ENCODE measurements around the gene SYPL1.

Gene SYPL1

DNA sequence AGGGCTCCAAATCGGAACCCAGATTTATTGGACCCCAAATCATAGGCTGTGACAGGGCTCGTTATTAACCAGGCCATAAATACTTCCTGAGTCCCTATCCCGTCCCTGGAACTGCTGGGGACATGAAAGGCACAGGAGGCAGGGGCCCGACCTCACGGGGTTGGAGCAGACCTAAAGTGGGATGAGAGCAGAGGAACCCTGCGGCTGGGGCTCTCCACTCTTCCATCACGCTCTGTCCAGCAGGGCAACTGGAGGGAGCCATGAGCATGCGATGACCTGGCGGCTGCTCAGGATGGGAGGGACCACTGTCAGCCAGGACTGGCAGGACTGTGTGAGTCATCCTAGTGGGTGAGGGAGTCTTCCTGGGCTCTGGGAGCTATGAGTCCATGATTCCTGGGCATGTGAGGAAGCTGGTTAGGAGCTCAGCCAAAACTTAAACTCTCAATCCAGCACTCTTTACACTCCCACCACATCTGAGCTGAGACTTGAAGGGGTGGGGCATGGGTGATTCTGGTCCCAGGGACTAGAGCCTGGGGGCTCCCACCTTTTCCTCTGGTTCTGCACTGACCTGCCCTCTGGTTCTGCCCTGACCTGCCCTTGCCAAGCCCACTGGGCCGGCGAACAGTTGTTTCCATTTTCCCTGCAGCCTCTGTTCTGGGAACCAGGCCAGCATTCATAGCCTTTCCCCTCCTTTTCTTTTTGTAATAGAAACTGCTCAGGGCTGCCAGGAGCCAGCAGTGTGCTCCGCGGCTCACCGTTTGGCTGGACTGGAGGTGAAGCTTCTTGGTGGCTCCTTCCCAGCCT is 47.1 kb downstream of the SYPL1 start:
- DNase-seq = no peak

DNA sequence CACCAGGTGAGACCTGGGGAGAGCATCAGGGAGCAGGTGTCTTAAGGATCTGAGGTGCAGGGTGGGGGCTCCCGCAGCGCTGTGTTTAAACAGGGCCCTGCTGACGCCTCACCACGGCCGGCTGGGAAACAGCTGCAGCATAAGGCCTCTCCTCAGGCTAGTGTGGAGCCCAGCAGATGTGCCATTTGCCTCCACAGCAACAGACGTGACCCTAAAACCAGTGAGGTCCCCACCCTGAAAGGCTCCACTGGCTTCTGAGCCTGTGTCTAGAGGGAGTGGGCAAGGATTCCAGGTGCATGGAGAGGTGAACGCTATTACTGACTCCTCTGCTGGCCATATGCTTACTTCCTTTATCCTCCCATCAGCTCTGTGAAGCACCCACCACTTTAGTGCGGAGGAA is 47.8 kb downstream of the SYPL1 start:
- DNase-seq = no peak

DNA sequence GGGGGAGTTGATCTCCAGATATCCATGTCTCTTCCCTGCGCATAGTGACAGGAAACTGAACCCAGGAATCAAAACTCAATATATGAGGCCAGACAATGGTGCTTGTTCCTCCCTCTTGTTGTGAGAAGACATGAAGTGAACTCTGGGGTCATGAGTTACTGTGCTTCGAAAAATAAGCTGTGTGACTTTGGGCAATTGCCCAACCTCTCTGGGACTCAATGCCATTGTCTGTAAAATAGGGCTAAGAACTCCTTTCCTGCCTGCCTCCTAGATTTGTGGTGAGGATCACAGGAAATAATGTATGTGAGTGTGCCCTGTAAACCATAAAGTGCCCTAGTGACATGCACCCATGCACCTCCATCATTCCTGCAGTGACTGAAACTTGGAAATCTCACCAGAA is 48.4 kb downstream of the SYPL1 start:
- no peak for DNase-seq

DNA sequence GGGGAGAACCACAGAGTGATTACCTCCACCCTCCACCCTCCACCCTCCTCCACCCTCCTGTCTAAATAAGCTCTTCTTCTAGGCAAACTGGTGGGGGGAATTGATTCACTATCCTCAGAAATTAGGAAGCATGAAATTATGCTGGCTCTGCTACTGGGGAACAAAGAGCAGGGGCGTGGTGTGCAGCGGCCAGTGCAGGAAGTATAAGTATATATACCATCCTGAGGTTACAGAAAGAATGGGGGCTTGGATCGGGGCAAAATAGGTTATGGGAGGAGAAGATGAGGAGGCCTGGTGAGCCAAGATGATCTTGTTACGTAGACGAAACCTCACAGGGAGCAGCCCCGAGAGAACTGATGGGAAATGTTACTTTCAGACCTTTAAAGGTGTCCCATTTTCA is 49.1 kb downstream of the SYPL1 start:
- no peak for DNase-seq

DNA sequence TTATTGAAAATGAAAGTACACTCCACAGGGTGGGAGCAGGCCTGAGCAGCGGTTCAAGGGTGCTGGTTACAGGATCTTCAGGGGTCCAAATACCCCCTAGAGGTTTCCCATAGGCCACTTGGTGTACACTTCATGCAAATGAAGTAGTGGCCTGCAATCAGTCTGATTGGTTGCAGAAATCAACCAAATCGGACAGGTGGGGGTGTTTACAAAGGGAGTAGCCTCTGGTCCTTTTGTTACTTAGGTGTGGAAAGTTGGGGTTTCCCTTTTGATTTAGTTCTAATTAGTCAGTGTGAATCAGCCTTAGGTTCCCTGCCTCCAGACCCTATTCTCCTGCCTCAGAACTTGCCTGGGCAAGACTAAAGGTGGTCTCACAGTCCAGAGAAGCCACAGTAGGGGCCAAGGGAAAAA is 49.6 kb downstream of the SYPL1 start:
- DNase-seq = no peak

DNA sequence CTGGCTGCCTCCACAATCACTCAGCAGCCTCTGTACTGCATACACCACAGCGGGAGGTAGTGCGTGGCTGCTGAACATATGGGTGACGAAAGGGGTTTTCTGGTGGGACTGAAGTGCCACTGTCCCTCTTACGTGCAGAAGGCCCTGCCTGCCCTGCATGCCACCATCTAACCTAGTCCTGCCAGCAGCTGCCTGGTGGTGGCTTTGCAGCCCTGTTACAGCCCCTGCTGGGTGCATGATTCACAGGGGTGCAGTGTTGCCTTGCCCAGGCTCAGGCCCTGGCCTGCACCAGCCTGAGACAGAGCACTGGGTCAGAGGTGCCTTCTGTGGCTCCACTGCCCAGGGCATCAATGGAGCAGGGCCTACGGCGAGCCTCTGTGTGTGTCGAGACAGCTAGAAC is 50.1 kb downstream of the SYPL1 start:
- DNase-seq = no peak

DNA sequence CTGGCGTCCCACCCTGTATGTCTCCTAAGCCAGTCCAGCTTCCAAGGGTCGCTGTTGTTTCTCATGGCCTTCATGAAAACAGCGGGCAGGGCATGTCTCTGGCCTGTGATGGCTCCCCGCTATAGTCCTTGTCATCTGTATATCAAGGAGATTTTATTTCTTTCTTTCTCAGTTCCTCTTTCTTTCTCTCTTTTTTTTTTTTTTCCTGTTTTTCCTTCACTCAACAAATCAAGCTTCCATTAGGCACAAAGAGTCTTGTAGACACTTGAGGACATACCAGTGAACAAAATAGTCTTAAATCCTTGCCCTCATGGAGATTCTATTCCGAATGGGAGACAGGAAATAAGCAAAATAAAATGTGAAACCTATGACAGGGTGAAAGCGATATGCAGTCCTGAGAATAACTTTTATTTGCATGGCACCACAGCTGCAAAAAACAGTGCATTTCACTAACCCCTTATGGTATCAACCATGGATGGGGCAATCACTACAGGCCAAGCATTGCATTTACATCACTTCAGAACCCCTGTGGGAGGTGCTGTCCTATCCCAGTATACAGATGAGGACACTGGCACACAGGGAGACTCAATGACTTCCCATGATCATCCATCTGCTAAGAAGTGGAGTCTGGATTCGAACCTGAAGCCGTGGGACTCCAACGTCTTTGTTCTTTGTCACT is 50.7 kb downstream of the SYPL1 start:
- DNase-seq = no peak

DNA sequence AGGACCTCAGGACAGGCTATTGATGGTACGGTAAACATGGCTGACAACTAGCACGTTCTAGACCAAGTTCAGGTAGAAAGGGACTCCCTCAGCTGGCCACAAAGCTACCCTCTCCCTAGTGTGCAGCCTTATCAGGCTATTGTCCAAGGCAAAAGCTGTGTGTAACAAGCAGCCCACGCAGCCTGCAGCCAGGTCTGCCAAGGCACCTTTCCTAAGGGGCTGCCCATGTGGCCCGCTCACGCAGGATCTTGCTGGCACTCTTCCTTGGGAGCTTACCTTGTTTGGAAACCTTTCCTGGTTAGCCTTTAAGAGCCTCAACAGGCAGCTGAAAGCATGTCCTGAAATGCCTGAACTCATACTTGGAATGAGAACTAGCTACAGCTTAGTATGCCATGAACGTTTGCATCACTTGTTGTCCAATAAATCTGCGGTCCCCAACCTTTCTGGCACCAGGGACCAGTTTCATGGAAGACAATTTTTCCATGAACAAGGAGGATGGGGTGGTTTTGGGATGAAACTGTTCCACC is 51.7 kb downstream of the SYPL1 start:
- no peak for DNase-seq

DNA sequence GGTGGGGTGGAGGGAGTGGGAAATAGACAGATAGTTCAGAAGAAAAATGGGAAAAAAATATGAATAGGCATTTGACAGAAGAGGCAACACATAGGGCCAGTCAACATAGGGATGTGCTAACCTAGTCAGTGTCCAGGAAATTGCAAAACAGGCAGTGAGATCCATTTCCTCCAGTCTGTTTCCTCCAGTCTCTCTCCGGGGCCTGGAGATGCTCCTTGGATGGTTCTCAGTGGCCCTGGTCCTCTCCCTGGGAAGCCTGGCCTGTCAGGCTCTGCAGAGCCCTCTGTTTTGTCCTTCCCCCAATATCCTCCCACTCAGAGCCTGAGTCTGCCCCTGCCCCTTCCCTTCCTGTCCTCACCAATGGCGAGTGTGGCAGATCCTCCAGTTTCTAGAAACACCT is 52.6 kb downstream of the SYPL1 start:
- DNase-seq = no peak

DNA sequence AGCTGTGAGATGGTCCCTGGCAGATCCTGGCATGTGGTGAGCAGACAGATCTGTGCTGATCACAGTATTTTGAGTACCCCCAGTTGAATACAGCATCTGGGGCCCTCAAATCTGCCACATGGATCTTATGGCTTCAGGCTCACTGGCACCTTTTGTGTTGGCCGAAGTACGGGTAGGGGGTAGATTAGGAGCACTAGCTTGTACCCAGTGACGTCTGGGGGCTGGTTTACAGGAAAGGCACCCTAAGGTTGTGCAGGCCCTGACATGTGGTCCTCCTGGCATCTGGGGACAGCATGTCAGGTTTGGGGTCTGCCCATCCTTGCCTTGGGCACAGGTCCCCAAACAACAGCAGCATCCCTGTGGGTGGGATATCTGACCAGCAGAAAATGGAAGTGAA is 53.2 kb downstream of the SYPL1 start:
- DNase-seq = no peak

DNA sequence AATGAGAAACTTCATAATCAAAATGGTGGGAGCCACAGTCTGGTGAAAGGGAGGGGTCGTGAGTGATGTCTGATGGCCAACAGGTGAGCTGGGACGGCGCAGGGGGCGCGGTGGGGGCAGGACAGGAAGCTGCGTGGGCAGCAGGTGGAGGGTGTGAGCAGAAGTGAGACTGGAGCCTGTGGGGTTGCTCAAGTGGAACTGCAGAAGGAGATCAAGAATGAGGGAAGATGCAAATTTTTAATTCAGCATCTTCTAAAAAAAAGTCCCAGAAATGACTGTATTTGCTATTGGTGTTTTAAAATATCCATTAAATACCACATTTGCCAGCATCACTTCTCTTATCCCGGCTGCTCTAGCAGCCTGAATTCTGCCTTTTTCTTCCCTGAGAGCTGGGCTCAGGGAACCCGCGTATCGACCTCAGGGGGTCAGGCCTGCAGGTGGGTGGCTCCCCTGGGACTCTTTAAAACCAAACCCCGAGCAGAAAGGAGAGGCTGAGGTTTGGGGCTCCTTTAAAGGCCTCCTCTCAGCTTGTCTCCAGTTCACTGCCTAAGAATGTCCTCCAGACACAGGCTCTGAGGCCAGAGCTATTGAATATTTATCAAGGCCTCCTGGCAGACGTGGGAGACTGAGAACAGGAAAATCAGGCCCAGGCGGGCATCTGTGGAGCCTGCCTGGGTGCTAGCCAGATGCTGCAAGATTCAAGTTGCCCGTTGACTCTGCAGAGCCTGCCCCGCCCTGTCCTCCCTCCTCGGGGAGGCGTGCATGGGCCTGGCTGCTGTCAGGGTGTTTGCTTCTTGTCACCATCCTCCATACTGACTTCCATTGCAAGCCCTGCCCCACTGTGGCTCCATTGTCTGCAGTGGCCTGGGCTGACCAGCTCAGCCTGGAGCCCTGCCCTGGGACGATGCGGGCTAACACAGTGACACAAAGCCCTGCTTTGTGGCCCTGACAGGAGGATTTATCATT is 53.9 kb downstream of the SYPL1 start:
- DNase-seq = no peak

DNA sequence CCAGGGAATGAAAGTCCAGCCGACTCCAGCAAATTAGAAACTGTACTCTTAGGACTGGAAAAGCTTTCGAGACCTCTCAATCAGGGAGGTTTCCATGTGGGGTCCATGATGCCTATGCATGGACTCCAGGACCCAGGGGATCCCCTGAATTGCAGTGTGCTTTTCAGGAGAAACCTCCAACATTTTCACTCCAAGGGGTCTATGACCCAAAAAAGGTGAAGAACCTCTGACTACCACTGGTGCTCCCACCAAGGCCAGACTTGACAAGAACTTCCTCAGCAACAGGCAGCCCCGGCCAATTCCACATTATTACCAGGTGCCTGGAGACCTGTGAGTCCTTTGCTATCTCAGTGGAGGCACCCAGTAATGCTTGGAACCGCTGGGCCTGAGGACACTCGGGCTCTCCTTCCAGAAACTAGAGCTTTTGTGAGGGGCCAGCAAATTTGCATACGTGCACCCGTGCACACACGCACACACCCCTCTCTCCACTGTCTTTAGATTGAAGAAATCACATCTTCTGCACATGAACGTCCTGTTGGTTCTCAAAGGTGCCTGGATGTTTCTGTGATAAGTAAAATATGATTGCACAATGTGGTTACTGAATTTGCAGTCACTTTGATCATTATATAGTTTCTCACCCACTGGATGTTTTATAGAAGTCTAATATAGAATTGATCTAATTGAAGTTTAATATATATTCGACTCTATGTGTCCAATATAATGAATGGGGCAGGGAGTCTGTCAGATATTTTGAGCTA is 54.7 kb downstream of the SYPL1 start:
- DNase-seq = no peak

DNA sequence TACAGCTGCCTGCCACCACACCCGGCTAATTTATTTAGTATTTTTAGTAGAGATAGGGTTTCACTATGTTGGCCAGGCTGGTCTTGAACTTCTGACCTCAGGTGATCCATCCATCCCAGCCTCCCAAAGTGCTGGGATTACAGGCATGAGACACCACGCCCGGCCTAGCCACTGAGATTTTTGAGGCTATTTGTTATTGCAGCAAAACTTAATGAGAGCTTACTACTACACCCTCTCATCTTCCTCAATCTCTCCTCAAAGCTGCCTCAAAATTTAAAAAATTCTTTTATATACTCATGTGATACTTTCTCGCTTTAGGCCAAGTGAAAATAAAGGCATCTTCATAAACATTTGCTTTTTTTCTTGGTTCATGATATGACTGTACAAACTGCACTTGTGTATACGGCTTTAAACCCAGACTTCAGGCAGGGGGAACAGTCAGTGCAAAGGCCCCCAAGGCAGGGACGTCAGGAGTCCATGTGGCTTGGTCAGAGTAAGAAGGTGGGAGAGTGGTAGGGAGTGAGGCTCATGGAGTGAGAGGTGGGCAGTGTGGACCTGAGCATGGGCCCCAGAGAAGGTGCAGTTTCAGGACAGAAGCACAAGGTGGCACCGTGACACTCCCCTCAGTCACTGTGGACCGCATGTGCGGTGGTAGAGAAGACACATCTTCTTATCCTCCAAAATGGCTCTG is 55.5 kb downstream of the SYPL1 start:
- peak; percentile 58 for DNase-seq

DNA sequence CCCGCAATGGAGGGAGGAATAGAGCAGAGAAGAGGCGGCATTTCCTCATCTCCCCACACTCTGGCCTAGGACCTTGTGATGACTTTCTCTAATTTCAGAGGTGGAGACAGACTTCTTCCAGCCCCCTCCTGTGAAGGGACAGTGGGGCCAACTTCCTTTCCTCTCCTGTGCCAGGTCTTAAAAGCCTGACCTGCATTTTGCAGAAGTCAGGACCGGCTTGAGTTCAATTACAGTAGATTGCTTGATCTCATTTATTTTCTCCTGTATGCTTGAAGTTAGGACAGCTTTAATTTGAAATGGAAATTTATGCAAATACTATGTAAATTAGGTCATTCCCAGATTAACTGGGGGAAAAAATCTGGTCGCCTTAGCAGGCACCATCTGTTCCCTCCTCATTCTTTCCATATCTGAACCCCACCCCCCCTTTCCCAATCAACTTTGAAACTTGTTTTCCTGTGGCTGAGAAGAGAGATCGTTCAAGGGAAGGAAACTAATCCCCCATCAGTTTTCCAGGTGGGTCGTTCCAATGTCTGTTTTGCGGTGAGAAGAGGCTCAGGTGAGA is 57.1 kb downstream of the SYPL1 start:
- no peak for DNase-seq

DNA sequence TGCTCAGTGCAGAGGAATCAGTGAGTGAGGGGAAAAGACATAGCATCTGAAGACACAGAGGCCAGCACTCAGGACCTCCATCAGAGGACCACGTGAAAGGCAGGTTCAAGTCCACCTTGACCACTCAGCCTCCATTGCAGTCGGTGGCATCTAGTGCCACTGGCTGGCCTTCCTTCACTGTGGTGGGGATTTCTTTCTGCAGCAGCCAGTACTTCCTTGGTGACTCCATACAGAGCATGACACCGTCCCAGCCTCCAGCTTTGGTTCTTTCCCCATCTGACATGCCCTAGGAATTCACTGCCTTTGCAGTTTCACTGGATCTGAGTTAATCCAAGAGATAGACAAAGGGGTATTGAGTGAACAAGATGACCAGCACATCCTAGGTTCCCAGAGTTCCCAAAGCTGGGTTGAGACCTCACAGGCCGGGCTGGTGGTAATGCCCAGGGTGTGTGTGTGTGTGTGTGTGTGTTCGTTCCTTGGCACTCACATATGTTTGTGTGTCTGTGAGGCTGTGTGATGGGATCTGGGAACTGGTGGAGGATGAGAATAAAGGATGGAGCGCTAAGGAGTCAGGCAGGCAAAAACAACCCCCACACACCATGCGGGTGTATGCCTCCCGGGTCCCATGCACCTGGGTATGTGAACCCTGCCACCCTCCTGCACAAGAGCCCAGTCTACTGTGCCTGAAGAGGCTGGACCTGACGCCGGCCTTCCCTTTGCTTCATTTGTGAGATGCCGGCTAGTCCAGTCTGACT is 57.8 kb downstream of the SYPL1 start:
- no peak for DNase-seq

DNA sequence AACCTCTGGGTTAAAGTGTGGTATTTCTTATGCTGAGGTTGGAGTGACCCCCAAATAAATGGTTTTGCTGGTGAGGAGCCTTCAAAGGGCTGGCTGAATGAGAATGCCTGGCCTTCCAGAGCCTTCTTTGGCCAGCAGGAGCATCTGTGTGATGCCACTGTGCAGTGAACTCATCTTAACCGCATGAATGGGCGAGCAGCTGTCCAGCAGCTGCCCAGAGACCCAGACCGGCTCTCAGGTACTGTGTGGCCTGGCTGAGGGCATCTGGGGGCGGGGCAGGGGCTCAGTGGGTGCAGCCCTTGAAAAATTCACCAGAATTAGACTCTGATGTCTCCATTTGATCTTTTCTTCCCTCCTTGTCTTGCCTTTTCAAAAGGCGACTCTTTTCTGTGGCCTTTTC is 59.0 kb downstream of the SYPL1 start:
- DNase-seq = no peak

DNA sequence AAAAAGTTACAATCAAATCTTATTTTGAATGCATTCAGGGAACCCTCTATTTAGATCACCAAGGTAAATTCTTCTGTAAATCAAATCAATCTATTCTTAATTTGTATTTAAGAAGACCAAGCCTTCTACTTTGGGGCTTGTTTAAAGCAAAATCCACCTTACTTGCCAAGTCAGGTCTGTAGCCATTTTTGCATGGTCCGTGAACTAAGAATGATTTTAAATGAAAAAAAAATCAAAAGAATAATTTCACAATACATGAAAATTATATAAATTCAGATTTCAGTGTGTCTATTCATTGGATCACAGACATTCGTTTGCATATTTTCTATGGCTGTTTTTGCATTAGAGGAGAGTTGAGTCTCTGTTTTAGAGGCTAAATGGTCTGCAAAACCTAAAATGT is 59.4 kb downstream of the SYPL1 start:
- DNase-seq = no peak

DNA sequence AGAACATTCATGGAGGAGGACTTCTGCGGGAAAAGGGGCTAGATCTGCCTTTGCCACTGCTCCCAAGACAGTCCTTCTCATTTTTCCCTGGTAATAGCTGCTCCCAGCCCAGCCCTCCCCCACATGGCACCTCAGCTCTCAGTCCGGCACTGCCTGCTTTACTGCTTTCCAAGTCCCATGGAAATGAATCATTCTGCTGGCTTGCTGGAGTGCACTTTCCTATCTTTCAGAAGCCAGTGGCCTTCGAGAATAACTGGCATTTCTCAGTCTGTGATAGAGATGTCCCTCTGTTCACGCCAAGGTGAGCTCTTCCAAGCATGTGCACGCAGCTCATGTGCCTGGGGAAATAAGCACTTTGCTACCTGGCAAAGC is 61.4 kb downstream of the SYPL1 start:
- DNase-seq = no peak

DNA sequence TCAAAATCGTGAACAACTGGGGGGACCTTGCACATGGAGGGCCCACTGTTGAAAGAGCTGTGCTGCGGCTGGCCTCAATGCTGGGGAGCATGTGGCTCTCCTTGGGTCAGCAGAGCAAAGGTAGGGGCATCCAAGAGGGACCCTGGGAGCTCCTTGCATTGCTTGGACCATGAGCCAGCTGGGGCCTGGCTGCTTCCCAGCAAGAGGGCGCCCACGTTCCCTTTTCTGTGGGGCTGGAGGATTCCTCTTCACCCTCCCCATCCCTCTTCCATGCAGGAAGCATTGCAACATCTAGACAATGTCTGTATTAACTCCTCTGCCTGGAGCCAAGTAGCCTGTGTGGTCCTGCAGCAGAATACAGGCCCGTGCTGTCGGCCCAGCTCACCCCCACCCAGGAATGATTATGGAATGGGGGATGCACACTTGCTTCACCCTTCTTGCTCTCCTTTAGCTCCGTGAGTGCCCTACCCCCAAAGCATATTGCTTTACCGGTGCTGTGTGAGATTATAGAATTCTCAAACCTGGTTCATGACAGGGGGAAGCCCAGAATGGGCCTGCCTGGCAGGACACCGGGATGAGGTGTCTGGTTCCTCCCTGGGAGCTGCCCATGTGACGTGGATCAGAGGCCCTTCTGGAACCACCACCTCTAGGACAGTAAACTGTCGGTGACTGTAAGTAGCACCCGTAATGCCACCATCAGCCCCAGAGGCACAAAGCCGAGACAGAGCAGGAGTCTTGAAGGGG is 61.9 kb downstream of the SYPL1 start:
- DNase-seq = no peak

DNA sequence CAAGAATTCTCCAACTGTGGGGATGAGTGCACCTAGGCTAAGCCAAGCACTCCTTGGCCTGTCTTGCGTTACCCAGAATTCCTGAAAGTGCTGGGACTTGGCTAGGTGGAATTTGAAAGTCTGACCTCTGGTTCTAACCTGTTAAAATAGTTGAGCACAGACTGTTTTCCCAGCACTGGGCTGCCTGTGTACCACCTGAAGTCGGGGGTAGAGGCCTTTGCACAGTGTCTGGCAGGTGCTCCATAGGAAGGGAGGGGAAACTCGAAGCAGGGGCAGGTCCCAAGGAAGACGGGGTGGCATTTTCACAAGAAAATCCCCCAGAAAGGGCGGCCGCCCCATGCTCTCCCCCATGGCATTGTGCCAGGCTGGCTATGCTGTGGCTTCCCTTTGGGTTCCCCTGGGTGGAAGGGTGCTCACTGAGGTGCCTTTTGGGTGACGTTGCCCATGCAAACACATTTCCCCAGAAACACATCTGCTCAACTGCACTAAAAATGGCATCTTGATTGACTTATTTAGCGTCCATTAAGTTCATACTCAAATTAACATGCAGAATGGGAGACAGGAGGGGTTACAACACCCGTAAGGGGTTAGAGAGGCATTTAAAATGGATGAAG is 62.9 kb downstream of the SYPL1 start:
- no peak for DNase-seq

All from activated CD4-positive, alpha-beta T cell treated with anti-CD3 and anti-CD28 coated beads for 1 hour (primary cell).